Measurements from ENCODE around the gene PEX26.
"Not testable (repeated sequence)": the region's sequence is repeated elsewhere in the genome, so short reads cannot be mapped to it uniquely, and the experiment has no call there.

The PEX26 gene

GRCh38 chr22:18126606-18127005, 48.8 kb downstream of the PEX26 start:
- TF ChIP-seq, protein P1, sequence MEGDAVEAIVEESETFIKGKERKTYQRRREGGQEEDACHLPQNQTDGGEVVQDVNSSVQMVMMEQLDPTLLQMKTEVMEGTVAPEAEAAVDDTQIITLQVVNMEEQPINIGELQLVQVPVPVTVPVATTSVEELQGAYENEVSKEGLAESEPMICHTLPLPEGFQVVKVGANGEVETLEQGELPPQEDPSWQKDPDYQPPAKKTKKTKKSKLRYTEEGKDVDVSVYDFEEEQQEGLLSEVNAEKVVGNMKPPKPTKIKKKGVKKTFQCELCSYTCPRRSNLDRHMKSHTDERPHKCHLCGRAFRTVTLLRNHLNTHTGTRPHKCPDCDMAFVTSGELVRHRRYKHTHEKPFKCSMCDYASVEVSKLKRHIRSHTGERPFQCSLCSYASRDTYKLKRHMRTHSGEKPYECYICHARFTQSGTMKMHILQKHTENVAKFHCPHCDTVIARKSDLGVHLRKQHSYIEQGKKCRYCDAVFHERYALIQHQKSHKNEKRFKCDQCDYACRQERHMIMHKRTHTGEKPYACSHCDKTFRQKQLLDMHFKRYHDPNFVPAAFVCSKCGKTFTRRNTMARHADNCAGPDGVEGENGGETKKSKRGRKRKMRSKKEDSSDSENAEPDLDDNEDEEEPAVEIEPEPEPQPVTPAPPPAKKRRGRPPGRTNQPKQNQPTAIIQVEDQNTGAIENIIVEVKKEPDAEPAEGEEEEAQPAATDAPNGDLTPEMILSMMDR (conservative IDR thresholded peaks at IDR 0.05; ENCODE audit: low read length) = no peak

DNA sequence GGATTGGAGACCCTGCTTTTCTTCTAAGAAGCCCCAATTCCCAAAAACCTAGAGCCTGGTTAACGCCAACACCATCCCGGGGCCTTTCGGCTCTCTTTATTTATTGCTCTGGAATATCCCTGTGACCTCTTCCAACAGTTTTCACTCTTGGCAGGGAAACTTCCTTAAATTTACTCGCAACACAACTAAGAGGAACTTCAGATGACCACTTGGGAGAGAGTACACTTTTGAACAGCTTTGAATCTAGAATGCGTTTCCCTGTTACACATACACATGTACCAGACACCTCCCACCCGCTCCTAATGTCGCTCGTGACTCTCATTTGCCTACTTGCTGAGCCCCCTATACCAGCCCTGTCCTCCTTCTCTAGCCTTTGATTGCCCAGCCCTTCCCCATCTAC, 52.2 kb downstream of the PEX26 start:
- DNase-seq (ENCODE audit: low read depth) = no peak
- H3K4me3 ChIP-seq (ENCODE audit: low read length) = no peak overlapping the region
- TF ChIP-seq, protein P1 (conservative IDR thresholded peaks at IDR 0.05; ENCODE audit: low read length) = no peak

More at GRCh38 chr22:18126606-18127005, 48.8 kb downstream of the PEX26 start:
- H3K4me3 ChIP-seq (ENCODE audit: low read length) = no peak overlapping the region
- no peak for DNase-seq (ENCODE audit: low read depth)

GRCh38 chr22:18130699-18131429, 53.1 kb downstream of the PEX26 start:
- TF ChIP-seq, protein P1 (conservative IDR thresholded peaks at IDR 0.05; ENCODE audit: low read length) = no peak
- no peak overlapping the region for H3K4me3 ChIP-seq (ENCODE audit: low read length)
- DNase-seq (ENCODE audit: low read depth) = no peak

DNA sequence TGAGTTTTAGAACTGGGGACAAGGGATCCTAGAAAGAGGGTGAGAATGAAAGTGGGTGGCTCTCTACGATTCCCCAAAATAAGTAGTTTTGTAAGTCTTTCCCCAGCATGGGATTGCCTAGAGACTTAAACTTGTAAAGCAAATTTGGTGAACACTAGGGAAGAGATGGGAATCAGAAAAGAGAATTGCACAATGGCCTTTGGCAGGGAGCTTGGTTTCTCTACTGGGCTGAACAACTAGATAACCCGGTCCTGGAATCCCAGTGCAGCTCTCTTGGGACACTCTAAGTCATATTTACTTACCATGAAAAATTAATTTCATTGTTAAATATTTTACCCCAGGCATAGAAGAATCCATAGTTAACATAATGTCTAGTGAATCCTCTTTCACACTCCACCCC, 55.7 kb downstream of the PEX26 start:
- TF ChIP-seq, protein P1 (conservative IDR thresholded peaks at IDR 0.05; ENCODE audit: low read length) = no peak
- H3K4me3 ChIP-seq (ENCODE audit: low read length) = no peak overlapping the region
- DNase-seq (ENCODE audit: low read depth) = peak; percentile 26

- TF ChIP-seq, protein P1 (conservative IDR thresholded peaks at IDR 0.05; ENCODE audit: low read length) = no peak
- no peak for DNase-seq (ENCODE audit: low read depth)
Measured at GRCh38 chr22:18136563-18137320, 59.0 kb downstream of the PEX26 start.

GRCh38 chr22:18141004-18141403, 63.2 kb downstream of the PEX26 start:
- H3K4me3 ChIP-seq (ENCODE audit: low read length); DNase-seq (ENCODE audit: low read depth): not testable (repeated sequence)

More at GRCh38 chr22:18136563-18137320, 59.0 kb downstream of the PEX26 start:
- no peak overlapping the region for H3K4me3 ChIP-seq (ENCODE audit: low read length)

DNA sequence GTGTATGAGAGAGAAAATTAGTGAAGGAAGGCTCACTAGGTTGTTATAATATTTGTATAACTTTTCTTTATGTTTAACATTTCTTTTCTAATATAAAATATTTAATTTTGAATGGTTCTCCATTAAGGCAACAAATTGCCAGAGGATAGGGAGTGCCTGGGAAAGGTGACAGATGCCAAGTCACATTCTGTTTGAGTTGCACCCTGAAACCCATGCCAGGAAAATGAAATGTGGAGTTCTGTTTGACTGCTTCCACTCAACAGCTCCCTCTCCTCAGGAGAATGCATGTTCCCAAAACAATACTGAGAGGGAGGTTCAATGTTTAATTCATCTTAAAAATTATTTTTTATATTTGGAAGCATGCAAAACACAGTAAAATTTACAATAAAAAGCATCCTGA, 66.3 kb downstream of the PEX26 start:
- H3K4me3 ChIP-seq (ENCODE audit: low read length) = no peak overlapping the region
- no peak for DNase-seq (ENCODE audit: low read depth)
- TF ChIP-seq, protein P1 (conservative IDR thresholded peaks at IDR 0.05; ENCODE audit: low read length) = no peak

All from AG10803 (cell line).